ENCODE results near the gene TENM3.

TENM3 gene

DNA sequence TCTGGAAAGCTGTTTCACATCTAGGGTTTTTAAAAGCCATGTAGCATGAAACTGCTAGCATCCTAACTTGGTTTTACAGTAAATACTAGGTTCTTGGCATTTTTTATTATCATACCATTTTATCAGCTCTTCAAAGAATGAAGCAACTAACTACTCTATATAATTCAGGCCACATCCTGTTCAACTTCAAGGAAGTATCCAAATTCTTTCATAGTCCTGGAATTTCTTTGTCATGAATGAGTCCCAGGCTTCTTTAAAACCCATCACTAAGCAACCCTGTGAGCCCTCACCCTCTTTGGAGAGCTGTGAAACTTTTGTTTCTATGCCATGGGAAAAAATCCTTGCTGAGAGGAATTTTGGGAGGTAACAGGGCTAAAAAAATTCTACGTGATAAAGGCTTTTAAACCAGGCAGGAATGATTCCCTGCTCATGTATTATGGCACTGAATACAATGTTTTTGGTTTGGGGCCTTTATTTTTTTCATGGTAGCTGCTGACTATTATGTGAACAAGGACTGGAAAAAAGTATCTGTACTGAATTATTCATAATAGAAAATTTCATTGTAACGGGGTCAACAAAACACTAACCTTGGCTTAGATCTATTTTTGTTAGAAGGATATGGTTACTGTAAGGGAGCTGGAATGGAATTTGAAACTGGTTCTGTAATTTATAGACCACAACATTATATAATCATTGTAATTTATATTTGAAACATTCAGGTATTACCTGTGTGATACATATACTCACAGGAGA is 509.1 kb downstream of the TENM3 start:
- DNase-seq, result no peak

DNA sequence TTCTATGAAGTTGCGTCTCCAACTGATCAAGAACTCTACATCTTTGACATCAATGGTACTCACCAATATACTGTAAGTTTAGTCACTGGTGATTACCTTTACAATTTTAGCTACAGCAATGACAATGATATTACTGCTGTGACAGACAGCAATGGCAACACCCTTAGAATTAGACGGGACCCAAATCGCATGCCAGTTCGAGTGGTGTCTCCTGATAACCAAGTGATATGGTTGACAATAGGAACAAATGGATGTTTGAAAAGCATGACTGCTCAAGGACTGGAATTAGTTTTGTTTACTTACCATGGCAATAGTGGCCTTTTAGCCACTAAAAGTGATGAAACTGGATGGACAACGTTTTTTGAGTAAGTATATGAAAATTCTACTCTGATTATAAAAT is 511.7 kb downstream of the TENM3 start:
- no peak for DNase-seq

DNA sequence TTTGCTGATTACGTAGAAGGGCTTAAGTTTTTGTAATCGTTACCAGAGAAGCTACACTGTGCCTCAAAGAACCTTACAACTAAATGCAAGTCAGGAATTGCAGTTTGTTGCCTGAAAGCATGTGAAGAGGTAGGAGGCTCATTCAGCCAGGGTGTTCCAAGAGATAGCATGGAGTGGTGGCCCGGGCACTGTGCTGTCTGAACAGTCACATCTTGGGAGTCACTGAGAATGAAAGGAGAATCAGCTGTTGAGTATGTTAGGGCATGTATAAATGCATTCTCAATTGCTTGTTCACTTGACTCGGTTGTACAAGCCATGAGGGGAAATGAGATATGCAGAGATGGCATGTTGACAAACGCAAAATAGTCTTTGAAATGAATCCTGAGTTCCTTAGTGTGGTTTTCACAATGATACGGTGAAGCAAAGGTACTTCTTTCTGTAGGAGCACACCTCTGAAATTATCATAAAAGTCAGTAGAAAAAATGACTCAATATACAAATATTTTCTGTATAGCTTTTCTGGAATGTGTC is 513.0 kb downstream of the TENM3 start:
- no peak for DNase-seq

DNA sequence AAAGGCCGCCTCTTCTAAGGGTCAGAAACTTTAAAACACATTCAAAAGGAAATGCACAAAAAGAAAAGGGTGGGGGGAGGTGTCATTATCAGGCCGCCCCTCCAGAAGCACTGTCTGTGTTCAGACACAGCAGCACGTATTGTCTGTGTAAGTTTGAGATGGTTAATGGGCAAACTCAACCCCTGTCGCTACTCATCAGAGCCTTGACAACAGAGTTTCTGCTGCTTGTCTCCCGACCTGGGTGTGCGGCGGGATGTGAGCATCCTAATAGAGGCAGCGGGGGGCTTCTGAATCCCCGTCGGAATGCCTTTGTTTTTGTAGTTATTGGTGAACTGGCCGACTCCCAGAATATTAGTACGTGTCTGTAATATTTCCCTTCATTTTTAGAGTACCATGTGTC is 515.1 kb downstream of the TENM3 start:
- no peak for DNase-seq

DNA sequence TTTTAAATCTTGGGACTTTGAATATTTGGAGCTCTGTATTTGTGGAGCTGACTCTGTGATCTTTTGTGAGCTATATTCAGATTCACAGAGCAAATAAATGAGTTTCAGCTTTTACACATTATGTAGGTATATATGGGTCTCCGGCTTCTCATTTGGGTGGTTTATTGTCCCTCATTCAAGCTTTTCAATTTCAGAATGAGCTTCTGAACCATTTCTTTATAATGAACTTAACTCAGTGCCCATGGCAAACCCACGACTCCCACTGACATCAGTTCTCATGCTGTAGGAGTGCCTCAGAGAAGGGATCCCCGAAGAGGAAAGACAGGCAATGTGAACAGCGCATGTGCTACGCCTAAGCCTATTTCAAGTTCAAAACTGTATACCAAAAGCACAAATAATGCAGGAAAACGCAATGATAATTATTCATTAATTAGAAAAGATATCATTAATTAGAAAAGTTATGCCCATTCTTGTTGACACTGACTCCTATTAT is 517.4 kb downstream of the TENM3 start:
- no peak for DNase-seq

DNA sequence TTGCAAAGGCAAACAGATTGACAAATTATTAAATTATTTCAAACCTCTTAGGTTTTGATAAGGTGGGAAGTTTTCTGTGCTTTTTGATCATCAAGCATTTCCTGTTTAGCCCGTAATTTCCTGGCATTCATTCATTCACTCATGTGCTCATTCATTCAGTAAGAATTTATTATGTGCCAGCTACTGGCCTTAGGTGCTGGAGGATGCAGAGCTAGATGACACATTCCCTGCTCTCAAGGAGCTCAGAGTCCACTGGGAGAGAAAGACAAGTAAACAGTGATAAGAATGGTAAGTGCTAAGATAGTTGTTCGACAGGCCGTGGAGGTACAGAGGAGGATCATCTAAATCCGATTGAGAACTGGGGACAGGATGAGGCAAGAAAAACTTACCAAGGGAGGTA is 520.9 kb downstream of the TENM3 start:
- DNase-seq, result no peak

DNA sequence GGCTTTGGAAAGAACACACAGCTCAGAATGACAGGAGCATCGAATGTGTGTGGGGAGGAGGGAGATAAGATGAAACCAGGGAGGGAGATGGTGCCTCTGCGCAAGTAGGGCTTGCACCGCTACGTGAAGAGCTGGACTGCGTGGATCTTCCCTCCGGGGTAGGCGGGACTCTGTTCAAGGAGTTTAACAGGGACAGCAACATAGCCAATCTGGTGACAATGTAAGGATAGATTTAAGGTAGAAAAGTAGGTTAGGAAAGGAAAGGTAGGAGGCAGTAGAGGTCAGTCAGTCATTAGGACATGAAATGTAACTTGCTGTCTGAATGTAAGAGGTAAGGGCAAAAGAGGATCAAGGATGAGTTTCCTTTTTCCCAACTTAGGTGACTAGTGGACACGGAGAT is 521.4 kb downstream of the TENM3 start:
- no peak for DNase-seq

DNA sequence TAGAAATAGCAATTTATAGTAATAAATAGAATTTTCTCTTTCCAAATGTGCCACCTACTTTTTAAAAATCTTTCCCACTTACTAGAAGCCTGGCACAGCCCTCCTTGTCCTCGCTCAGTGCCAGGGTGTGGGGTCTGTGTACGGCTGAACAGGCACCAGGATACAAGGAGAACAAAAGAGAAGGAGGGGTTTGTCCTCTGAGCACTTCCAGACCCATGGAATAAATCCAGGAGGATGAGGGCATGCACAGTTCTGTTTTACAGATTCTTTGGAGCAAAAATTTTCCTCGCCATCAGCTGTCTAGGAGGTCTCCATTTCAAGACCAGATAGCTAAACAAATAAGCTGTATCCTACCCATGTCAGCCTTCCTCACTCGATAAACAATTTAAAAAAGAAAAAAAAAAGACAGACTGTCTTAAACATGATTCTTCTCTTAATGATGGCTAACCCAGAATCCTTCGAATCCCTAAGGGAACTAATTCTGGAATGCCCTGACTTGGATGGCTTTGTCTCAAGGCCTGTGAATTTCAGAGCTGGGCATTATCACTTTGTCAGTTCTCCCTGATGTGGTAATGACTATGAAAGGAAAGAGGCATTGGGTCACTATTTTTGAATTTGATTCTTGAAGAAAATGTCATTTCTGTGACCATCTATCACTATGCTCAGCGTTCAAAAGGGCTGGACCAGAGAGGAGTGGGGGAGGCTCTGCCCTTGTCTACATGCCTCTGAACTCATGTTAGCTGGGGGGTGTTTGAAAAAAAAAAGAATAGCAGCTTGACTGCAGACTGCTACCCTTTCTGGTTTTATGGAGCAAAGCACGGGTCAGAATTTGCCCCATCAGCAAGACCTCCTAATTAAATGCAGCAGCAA is 523.0 kb downstream of the TENM3 start:
- no peak for DNase-seq

DNA sequence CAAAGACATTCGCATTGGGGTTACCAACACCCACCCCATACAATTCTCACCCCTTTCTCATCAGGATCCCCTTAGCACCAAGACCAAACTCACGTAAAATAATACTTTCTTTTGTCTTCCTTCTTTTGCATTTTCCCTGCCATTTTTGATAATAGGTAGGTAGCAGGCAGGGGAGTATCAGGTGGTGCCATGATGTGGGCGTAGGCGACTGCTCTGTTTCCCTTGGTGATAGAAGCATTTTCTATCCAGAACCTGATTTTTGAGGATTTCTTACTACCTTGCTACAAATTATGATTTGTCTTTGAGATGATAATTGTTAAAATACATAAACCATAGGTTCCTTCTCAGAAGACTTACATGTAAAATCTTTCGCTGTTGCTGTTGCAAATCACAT is 523.7 kb downstream of the TENM3 start:
- DNase-seq, result no peak

DNA sequence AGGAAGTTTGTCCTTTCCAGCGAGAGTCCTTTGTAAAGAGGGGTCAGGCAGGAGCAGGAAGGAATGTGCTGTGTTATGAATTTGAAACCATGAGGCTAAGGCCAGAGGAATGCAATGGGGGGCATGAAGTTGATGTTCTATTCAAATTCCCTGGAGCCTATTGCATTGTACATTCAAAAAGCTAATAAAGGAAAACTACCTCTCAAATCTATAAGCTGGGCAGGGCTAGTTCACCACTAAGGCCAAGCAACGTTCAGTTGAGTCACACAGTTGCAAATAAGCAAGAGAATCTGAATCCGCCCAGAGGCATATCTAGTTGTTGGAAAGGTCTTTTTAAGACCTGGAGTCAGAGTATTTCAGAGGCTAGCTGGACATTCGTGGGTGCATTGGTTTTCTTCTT is 525.6 kb downstream of the TENM3 start:
- DNase-seq, result no peak

DNA sequence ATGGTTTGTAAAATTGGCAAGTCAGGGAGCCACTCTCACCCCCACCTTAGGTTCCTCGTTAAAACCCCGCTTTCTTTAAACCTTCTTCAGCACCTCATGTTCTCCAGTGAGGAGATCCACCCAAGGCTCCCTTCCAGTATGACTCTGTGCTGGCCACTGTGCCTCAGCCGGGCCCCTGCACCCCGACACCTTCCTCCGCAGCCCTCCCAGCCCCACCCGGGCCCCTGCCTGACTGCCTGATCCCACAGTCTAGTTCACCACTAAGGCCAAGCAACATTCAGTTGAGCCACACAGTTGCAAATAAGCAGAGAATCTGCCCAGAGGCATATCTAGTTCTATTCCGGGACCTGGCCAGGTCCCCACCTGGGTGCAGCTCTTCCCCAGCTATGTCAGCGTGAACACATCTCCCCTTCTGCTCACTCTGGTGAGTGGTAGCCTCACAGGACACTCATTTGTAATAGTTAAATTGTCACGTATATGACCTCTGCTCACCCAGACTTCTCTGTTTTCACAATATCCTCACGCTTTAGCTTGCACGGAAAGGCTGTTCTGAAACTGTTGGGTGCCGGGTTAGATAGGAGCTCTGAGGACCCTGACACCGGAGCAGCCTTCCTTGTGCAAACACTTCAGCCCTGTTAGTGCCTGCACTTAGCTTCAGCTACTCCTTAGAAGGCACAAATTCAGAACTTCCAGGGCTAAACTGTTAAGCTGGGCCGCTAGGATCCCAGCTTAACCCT is 527.2 kb downstream of the TENM3 start:
- DNase-seq, result no peak

DNA sequence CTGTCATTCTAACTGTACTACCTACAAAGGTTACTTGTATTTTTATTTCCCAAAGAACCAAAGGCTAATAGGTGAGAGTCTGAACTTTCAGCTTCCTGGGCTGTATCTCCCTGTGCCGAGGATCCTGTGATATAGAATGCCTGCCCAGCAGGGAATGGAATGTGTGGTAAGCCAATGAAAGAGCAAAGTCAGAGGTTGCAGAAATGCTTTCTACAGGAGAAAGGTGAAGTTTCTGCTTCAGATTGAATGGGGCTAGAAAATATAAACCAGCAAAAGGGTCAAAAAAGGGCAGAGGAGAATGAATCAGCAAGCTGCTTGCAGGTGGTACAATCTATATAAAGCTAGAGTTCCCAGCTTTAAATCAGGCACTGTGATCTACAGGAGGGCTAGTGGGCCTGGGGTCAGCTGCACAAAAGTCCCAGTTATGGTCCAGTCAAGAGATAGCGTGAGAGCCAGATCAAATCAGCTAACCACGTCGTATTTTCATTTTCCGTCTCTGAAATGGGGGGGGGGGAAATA is 527.9 kb downstream of the TENM3 start:
- no peak for DNase-seq

DNA sequence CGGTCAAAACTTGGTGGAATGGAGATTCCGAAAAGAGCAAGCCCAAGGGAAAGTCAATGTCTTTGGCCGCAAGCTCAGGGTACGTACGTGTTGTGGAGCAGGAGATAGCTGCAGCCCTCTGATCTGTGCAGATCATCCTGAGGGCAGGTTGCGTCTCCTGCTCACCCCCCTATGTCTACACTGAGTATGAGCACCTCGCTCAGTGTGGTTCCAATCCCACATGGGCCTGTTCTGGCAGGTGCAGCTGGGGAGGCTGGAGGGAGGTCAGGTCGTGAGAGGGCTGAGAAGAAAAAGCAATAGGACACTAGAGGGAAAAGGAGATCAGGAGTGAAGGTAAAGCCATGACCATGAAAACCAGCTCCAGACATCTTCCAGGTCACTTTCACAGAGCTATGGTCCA is 531.9 kb downstream of the TENM3 start:
- DNase-seq, result no peak

DNA sequence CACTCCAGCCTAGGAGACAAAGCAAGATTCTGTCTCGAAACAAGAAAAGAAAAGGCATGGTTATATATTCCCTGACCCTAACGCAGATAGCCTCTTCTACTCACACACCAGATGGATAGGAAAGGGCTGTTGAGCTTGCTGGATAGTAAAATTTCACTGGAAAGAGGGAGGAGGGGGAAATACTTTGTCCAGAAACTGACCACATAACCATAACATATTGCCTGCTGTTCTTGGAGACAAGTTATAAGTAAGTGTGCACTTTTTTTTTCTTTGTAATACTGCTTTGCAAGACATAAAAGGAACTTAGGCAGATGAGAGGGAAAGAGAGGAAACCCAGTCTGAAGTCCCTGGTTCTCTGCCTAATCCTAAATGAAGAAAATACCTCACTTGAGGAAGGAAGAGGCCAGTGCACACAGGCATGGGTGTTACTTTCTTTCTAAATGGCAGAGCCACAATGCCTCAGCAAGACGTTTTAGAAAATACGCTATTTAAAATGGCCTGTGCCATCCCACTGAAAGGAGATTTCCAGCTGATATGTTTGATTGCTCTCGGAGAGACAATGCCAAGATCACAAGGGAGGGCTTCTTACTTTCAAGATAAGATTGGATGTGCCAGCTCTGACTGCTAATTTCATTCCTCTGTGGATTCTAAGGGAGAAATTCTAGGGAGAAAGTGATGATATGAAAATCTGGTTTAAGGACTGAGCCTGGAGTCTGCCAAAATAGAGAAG is 533.3 kb downstream of the TENM3 start:
- no peak for DNase-seq

DNA sequence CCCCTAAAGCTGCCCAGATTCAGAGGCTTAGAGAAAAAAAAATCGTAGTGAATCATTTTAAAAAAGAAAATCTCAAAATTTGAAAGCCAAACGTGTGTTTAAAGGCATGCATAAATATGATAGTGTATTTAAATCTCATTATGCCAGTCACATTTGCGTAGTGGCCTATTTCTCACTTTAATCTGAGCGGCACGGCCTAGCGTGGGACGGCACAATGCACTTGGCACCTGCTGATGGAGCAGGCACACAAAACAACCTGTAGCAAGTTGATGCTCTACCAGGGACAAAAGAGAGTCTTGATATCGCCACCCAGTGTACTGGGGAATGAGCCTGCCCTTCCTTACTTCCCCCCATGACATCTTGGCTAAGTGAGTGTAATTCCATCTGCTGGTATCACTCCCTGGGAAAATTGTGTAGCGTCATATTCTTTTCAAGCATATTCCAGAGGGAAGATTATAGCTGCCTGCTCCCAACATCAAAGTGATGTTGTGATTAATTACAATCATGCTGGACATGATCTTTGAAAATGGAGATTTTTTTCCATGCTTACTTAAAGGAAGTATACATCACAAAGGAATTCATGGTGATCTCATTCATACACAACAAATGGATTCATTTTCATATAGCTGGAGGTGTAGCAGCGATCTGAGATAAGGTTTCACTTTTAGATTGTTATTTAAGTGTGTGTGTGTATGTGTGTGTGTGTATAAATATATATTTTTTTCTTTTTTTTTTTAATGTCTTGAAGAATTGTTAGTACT is 535.2 kb downstream of the TENM3 start:
- no peak for DNase-seq

DNA sequence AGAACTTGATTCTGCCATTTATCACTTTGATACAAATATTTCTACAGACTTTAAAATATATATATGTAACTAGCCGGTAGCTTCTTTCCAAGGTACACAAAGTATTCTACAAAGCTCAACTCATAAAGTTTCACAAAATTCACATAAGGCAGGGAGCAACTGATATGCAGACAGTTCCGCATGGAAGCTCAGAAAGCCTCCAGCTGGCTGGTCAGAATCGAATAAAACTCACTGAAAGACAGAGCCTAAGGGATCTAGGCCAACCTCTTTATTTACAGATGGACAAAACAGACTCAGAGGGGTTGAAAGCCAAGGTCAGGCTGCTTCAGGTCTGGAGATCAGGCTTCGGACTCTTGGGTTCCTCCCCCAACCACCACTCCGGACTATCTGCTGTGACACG is 543.8 kb downstream of the TENM3 start:
- DNase-seq, result no peak

DNA sequence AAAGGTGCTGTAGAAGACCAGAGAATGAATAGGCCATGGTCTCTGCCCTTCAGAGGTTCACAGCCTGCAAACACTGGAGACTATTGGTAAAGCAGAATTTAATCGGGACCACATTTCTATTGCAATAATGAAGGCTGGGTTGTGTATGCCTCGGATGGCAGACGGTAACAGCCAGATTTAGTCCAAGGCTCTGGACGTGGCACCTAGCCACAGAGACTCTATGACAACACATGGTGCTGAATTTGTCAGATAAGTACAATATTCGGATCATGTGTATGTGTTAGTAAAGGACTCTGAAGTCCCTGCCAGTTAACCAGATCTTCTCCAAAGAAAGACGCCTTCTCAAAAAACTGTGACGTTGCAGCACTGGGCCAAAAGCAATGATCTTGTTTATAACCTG is 545.0 kb downstream of the TENM3 start:
- no peak for DNase-seq

DNA sequence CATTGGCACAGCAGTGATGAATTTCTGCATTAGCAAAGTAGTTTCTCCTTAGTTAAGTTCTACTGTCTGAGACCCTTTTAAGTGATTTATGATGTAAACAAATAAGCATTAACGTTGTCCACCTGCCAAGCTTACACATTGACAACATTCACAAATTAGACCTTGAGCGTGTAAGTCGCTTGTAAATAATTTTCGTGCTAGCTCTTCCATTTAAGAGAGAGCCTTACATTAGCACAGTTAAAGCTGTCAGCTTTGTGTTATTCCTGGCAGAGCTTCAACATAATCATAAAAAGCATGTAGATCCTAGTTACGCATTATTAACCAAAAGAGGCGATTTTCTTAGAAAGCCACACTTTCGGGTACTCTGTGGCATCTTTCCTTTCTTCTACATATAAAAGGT is 546.3 kb downstream of the TENM3 start:
- no peak for DNase-seq

DNA sequence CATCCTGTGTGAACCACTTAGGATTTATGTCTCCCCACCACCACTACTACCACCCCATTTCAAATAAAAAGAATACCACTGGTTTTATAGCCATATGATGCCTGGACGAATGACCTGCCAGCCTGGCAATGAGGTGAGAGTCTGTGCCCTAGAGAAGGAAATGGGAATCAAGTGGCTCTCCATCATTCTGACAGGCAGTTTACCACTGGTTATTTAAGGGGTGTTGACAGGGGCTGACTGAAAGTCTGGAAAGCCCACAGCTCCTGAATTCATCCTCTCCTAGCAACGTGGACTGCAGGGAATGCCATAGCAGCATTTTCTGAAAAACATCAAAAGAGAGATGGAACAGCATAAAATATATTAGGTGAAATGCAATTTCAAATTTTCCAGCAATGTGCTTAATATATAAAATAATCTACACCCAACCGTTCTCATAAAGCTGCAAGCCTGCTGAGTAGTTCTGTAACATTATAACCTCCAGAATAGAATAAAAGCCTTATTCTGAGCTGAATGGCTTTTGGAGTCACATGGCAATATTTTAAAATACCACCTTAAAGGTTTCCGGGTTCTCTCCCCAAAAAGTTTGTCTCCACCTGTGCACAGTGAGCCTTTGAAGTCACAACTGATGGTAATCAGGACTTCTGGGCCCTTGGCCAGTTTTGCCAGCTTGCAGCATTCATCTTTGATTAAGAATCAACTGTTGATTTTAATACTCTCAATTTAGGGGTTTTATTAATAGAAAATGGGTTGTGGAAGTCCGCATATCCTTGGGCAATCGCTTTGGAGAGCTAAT is 552.4 kb downstream of the TENM3 start:
- DNase-seq, result no peak

DNA sequence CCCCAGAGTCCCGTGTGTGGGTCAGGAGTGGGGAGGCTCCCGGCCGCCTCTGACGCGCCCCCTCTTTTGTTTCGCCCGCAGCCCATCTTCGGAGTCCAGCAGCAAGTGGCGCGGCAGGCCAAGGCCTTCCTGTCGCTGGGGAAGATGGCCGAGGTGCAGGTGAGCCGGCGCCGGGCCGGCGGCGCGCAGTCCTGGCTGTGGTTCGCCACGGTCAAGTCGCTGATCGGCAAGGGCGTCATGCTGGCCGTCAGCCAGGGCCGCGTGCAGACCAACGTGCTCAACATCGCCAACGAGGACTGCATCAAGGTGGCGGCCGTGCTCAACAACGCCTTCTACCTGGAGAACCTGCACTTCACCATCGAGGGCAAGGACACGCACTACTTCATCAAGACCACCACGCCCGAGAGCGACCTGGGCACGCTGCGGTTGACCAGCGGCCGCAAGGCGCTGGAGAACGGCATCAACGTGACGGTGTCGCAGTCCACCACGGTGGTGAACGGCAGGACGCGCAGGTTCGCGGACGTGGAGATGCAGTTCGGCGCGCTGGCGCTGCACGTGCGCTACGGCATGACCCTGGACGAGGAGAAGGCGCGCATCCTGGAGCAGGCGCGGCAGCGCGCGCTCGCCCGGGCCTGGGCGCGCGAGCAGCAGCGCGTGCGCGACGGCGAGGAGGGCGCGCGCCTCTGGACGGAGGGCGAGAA is 556.5 kb downstream of the TENM3 start:
- no peak for DNase-seq
